Progenitor cell of endocrine pancreas (in vitro differentiated cells): ENCODE results near the gene BBS9. TPM values are rescaled to one million over a fixed set of nuclear protein-coding genes. Genes with fewer than 3 reads are reported as not detected.

ENCODE experiments used
- DNase-seq: peaks from one replicate; pipeline ENCODE4 v3.0.0; 2021; ENCODE audit warnings: low spot score; ENCODE audit not compliant: unreplicated experiment
- H3K27ac Mint-ChIP-seq: 2 replicates; pipeline ENCODE4 v1.8.0; 2021; ENCODE audit warnings: mild to moderate bottlenecking, moderate library complexity, mixed read lengths
- H3K27me3 Mint-ChIP-seq: 2 replicates; pipeline ENCODE4 v1.8.0; 2021; ENCODE audit warnings: mixed read lengths
- H3K36me3 Mint-ChIP-seq: 2 replicates; pipeline ENCODE4 v1.8.0; 2022; ENCODE audit warnings: mixed read lengths; ENCODE audit not compliant: insufficient read depth
- H3K4me1 Mint-ChIP-seq: 2 replicates; pipeline ENCODE4 v1.8.0; 2021; ENCODE audit warnings: low read depth, mixed read lengths
- H3K4me3 Mint-ChIP-seq: 2 replicates; pipeline ENCODE4 v1.8.0; 2021; ENCODE audit warnings: low read depth, mild to moderate bottlenecking, moderate library complexity, mixed read lengths
- H3K9me3 Mint-ChIP-seq: 2 replicates; pipeline ENCODE4 v1.8.0; 2021; ENCODE audit warnings: low read depth, mixed read lengths
- long read RNA-seq: library from polyadenylated mRNA; unstranded; transcript quantifications from one replicate; pipeline ENCODE4 v2.0.0, GENCODE V29; 2020
- total RNA-seq: library from RNA; stranded (reverse); gene quantifications from 2 replicates; pipeline ENCODE4 v1.2.1, GENCODE V29; 2021
- TF ChIP-seq, protein P1 (sequence below): fragments of 200-600 bp; sonication (generic); IDR thresholded peaks from one replicate; pipeline ENCODE4 v1.5.0; 2021; ENCODE audit warnings: antibody characterized with exemption, mild to moderate bottlenecking; ENCODE audit not compliant: unreplicated experiment

Gene BBS9
- 22.8 and 25.5 TPM in 2 replicates for total RNA-seq
- long read RNA-seq, partial matches to known transcripts: 3 of 10 reads
- long read RNA-seq, other reads (novel, unspliced or antisense): 7 of 10 reads

DNA sequence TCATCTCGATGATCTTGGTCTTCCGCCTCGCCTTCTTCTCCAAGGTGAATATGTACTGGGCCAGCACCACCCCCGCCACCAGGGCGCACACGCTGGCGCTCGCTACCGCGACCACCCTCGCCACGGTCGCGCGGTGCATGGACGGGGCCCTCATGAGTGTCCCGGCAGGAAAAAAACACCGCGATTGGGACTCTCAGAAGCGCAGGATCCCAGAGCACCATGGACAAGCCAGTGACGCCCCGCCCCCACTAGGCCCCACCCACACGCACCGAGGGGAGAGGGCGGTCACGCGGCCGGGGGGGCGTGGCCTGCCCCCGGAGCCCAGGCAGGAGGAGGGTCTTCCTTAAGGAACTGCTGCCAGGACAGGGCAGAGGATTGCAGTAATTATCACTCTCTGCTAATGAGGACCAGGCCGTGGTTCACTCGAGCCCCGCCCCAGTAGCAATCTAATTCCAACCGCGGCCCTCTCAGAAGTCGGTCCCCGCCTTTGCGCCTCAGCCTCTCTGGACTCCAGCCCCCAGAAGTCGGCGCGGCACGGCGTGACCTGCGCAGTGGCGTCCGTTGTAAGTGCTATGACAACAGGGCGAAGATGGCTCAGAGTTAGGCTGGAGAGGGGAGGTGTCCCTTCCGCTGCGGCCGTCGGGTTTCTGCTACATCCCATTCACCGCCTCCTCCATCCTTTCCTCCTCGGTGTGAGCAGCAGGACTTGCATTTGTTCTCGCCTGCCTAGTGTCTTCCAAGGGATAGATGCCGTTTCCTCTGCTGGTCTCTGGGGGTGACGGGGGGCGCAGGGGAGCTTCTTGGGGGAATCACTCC lies at the start of gene BBS9:
Gene BBS9 (plus strand): TSS at position 575 of the 816 bp plus-strand sequence. CDS start 16,689 bp downstream, outside the sequence.
- DNase-seq: peak; percentile 90
- Mint-ChIP-seq H3K36me3 (no peaks in the 10 kb centered on the region), H3K4me1 (peaks cover 15% of the 10 kb centered on the region), H3K27me3 (no peaks in the 10 kb centered on the region), H3K4me3 (peak within 1 kb of the TSS; percentile 88), H3K27ac (peak within 1 kb of the TSS; percentile 91), H3K9me3 (no peaks in the 10 kb centered on the region)
- TF ChIP-seq, protein P1, sequence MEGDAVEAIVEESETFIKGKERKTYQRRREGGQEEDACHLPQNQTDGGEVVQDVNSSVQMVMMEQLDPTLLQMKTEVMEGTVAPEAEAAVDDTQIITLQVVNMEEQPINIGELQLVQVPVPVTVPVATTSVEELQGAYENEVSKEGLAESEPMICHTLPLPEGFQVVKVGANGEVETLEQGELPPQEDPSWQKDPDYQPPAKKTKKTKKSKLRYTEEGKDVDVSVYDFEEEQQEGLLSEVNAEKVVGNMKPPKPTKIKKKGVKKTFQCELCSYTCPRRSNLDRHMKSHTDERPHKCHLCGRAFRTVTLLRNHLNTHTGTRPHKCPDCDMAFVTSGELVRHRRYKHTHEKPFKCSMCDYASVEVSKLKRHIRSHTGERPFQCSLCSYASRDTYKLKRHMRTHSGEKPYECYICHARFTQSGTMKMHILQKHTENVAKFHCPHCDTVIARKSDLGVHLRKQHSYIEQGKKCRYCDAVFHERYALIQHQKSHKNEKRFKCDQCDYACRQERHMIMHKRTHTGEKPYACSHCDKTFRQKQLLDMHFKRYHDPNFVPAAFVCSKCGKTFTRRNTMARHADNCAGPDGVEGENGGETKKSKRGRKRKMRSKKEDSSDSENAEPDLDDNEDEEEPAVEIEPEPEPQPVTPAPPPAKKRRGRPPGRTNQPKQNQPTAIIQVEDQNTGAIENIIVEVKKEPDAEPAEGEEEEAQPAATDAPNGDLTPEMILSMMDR: peak; percentile 14

DNA sequence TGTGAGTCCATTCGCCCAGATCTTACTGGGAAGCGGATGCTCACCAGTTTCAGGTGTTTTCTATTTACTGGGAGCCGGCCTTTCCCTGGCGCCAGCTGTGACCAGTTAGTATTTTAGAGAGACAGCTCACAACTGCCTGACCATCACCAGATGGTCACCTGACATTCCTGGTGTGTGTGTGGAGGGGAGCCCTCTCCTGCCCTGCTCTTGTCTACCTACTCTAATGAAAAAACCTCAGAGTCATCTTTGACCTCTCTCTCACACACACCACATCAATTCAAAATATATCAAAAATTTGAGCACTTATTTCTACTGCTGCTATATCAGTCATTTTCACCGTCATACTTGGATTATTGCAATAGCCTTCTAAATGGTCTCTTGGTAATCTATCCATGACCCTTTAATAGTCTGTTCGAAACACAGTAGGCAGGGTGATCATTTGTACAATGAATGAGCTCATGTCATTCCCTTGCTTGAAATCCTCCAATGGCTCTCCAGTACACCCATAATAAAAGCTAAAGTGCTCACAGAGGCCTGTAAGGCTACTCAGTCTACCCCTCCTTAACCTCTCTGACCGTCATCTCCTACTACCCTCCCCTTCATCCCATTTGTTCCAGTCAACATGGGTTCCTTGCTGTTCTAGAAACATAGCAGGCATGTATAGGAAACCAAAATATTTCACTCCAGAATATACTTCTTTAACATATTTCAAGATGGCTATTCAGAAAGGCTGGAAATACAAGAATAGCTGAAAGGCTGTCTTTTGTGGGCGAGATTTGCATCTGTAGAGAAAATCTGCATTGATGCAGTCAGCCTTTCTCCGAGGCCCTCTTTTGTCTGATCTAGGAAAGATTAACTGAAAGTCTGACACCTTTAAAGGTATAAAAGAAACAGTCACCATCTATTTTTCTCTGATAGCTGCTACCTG lies 49.3 kb upstream of the BBS9 start:
- Mint-ChIP-seq H3K27me3 (no peaks in the 10 kb centered on the region), H3K4me1 (no peaks in the 10 kb centered on the region), H3K9me3 (no peaks in the 10 kb centered on the region), H3K36me3 (no peaks in the 10 kb centered on the region), H3K27ac (no peak overlapping the region), H3K4me3 (no peak overlapping the region)
- TF ChIP-seq, protein P1: no peak
- no peak for DNase-seq

DNA sequence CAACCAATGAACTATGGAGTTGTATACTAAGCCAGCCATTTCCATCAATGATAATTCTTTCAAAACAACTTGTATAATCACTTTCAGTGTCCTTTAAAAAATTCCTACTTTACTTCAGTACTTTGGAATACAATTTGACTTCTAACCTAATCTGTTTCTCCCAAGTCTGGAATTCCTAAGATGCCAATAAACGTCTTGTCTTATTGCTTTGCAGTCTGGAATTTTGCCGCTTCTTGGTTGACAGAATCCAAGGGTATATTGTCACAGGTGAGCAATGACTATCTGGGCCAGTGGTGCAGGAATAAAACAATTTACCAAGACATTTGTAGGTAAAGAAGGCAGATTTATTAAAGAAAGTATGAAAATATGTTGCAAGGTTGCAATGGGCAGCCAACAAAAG lies 42.0 kb upstream of the BBS9 start:
- H3K27ac Mint-ChIP-seq: no peak overlapping the region
- TF ChIP-seq, protein P1: no peak

DNA sequence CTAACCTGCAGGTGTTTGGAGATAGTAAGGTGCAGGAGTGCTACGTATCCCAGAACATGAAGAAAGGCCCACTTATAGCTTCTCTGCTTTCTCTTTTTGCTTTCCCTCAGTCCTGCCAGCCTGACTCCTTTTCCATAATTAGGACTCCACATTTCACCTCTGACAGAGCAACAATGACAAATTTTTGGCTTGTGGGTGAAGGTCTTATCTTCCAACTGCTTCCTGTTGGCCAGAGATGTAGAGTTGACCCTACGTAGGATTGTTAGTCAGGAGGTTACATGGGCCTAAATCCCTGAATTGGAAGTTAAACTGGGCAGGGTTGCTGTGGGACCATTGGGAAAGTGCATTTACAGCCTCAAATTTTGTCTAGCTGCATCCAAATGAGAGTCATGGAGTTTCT lies 41.5 kb upstream of the BBS9 start:
- DNase-seq: no peak
- H3K4me1 Mint-ChIP-seq: peaks cover 3% of the 10 kb centered on the region
- H3K9me3 Mint-ChIP-seq: no peaks in the 10 kb centered on the region
- no peaks in the 10 kb centered on the region for H3K27me3 Mint-ChIP-seq
- H3K4me3 Mint-ChIP-seq: no peak overlapping the region
- H3K36me3 Mint-ChIP-seq: no peaks in the 10 kb centered on the region
- TF ChIP-seq, protein P1: no peak
- no peak overlapping the region for H3K27ac Mint-ChIP-seq

More for the DNA sequence above, 42.0 kb upstream of the BBS9 start:
- Mint-ChIP-seq H3K27me3 (no peaks in the 10 kb centered on the region), H3K9me3 (no peaks in the 10 kb centered on the region), H3K4me3 (no peak overlapping the region), H3K36me3 (no peaks in the 10 kb centered on the region), H3K4me1 (peaks cover 3% of the 10 kb centered on the region)
- DNase-seq: no peak

DNA sequence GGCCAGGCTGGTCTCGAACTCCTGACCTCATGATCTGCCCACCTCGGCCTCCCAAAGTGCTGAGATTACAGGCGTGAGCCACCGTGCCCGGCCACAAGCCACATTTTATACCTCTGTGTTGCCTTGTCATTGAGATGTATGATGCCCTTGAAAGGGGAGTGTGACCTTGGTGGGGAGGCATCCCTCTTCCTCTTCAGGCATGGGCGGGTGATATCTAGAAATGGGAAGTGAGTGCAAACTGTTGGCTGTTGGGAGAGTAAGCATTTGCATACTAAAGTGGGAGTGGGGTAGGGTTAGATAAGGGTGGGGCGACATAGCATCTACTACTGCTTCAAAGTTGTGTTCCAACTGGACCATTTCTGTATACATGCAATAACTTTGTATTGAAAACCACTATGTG lies 40.2 kb upstream of the BBS9 start:
- Mint-ChIP-seq H3K4me3 (no peak overlapping the region), H3K27me3 (no peaks in the 10 kb centered on the region)

More for the DNA sequence above, 40.2 kb upstream of the BBS9 start:
- H3K27ac Mint-ChIP-seq: no peak overlapping the region
- TF ChIP-seq, protein P1: no peak
- no peak for DNase-seq
- H3K4me1 Mint-ChIP-seq: peaks cover 3% of the 10 kb centered on the region
- H3K9me3 Mint-ChIP-seq: no peaks in the 10 kb centered on the region
- peaks cover 3% of the 10 kb centered on the region for H3K36me3 Mint-ChIP-seq
